Bronchial epithelial cell (primary cell): ENCODE data around the gene ITGAV. TPM values are rescaled to one million over a fixed set of nuclear protein-coding genes. Genes with fewer than 3 reads are reported as not detected.

Source experiments
- DNase-seq: peaks from one replicate; pipeline ENCODE4 v3.0.0-alpha.2; 2010; ENCODE audit warnings: low read depth
- FAIRE-seq: peaks from 2 replicates; lab custom pipeline; 2011; peaks lifted over from hg19 to GRCh38; lab: Jason Lieb, UNC
- H3K27me3 ChIP-seq: 2 replicates; pipeline ENCODE4 v1.5.1; 2011; ENCODE audit warnings: low read length; ENCODE audit not compliant: control insufficient read depth, insufficient read depth
- H3K36me3 ChIP-seq: 2 replicates; pipeline ENCODE4 v1.5.1; 2011; ENCODE audit warnings: low read length; ENCODE audit not compliant: control insufficient read depth, insufficient read depth
- H3K4me3 ChIP-seq: 2 replicates; pipeline ENCODE4 v1.5.1; 2011; ENCODE audit warnings: mild to moderate bottlenecking, low read depth, low read length, control low read depth
- CTCF ChIP-seq: IDR thresholded peaks from 2 replicates; pipeline ENCODE4 v1.5.1; 2011; ENCODE audit warnings: mild to moderate bottlenecking, moderate library complexity, low read length, control low read depth, inconsistent platforms; ENCODE audit not compliant: insufficient read depth, severe bottlenecking
- total RNA-seq: library from RNA; depleted of rRNA; stranded (reverse); fragments of >200 nt; gene quantifications from 2 replicates; pipeline ENCODE4 v1.2.1, GENCODE V29; 2014

The ITGAV gene
- total RNA-seq, 1 donor from 2014 or later, result 76.9 TPM

GRCh38 chr2:186576614-186577013 lies 13.2 kb upstream of the ITGAV start:
- Histone ChIP-seq H3K27me3 (no peaks in the 10 kb centered on the region), H3K36me3 (no peaks in the 10 kb centered on the region), H3K4me3 (no peak overlapping the region)
- DNase-seq, result no peak
- TF ChIP-seq CTCF, result no peak
- no peak for FAIRE-seq

- no peak for FAIRE-seq
- Histone ChIP-seq H3K4me3 (no peak overlapping the region), H3K36me3 (no peaks in the 10 kb centered on the region), H3K27me3 (no peaks in the 10 kb centered on the region)
- DNase-seq, result no peak
- no peak for TF ChIP-seq CTCF
These were observed 7.2 kb upstream of the ITGAV start for GRCh38 chr2:186582698-186583097.

- TF ChIP-seq CTCF, result no peak
- H3K27me3 ChIP-seq, result no peaks in the 10 kb centered on the region
- FAIRE-seq, result no peak
These were observed 5.8 kb upstream of the ITGAV start for GRCh38 chr2:186584053-186584452.

GRCh38 chr2:186588421-186588820 lies 1.4 kb upstream of the ITGAV start:
- Histone ChIP-seq H3K27me3 (no peaks in the 10 kb centered on the region), H3K36me3 (no peaks in the 10 kb centered on the region), H3K4me3 (no peak overlapping the region)
- no peak for DNase-seq
- no peak for FAIRE-seq
- TF ChIP-seq CTCF, result no peak

More at GRCh38 chr2:186584053-186584452, 5.8 kb upstream of the ITGAV start:
- DNase-seq, result no peak
- Histone ChIP-seq H3K4me3 (no peak overlapping the region), H3K36me3 (no peaks in the 10 kb centered on the region)

- Histone ChIP-seq H3K36me3 (no peaks in the 10 kb centered on the region), H3K4me3 (peak overlapping the region; percentile 82), H3K27me3 (no peaks in the 10 kb centered on the region)
- peak; percentile 37 for DNase-seq
- no peak for TF ChIP-seq CTCF
- no peak for FAIRE-seq
These were observed 780 bp upstream of the ITGAV start for GRCh38 chr2:186588940-186589611.

- FAIRE-seq (no peak), DNase-seq (no peak)
- H3K27me3 ChIP-seq, result no peaks in the 10 kb centered on the region
- peak overlapping the region; percentile 82 for H3K4me3 ChIP-seq
- H3K36me3 ChIP-seq, result no peaks in the 10 kb centered on the region
- TF ChIP-seq CTCF, result no peak
These were observed 498 bp downstream of the ITGAV start for GRCh38 chr2:186590350-186590758.
